Choroid plexus epithelial cell (primary cell): ENCODE results near the gene MGLL.
A peak's percentile ranks its signal among the peaks of the same experiment; 100 is the strongest.

Experiments used
- DNase-seq: peaks from one replicate; pipeline ENCODE4 v3.0.0-alpha.2; 2010; ENCODE audit warnings: low read depth
- H3K4me3 ChIP-seq: 2 replicates; pipeline ENCODE4 v1.5.1; 2011; ENCODE audit warnings: low read depth, mild to moderate bottlenecking, control low read depth, low read length, moderate library complexity
- TF ChIP-seq, protein P1 (sequence below): conservative IDR thresholded peaks from 2 replicates; pipeline ENCODE4 v1.5.1; 2011; ENCODE audit warnings: low read depth, mild to moderate bottlenecking, control low read depth, inconsistent platforms, low read length, moderate library complexity

The MGLL gene

DNA sequence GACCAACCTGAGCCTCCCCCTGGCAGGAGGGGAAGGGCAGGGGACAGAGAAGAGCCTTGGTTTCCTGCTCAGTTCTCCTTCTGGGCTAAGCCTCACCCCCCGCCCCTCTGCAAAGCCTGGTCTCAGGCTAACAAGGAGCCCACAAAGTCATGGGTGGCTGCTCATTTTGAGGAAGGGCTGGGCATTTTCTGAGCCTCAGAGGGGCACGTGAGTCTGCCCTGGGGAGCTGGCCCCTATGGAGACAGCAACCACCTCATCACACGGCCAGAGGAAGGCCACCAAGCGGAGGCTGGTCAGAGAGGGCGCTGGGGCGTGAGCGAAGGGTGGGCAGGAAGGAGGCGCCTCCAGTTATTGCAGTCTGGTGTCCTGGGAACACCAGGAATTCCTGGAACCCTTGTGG, 130.8 kb downstream of the MGLL start:
- H3K4me3 ChIP-seq, result no peak overlapping the region
- TF ChIP-seq, protein P1, sequence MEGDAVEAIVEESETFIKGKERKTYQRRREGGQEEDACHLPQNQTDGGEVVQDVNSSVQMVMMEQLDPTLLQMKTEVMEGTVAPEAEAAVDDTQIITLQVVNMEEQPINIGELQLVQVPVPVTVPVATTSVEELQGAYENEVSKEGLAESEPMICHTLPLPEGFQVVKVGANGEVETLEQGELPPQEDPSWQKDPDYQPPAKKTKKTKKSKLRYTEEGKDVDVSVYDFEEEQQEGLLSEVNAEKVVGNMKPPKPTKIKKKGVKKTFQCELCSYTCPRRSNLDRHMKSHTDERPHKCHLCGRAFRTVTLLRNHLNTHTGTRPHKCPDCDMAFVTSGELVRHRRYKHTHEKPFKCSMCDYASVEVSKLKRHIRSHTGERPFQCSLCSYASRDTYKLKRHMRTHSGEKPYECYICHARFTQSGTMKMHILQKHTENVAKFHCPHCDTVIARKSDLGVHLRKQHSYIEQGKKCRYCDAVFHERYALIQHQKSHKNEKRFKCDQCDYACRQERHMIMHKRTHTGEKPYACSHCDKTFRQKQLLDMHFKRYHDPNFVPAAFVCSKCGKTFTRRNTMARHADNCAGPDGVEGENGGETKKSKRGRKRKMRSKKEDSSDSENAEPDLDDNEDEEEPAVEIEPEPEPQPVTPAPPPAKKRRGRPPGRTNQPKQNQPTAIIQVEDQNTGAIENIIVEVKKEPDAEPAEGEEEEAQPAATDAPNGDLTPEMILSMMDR, result no peak
- no peak for DNase-seq

GRCh38 chr3:127690823-127691452, 131.4 kb downstream of the MGLL start:
- H3K4me3 ChIP-seq, result no peak overlapping the region
- TF ChIP-seq, protein P1, result peak; percentile 92
- DNase-seq, result peak; percentile 79

DNA sequence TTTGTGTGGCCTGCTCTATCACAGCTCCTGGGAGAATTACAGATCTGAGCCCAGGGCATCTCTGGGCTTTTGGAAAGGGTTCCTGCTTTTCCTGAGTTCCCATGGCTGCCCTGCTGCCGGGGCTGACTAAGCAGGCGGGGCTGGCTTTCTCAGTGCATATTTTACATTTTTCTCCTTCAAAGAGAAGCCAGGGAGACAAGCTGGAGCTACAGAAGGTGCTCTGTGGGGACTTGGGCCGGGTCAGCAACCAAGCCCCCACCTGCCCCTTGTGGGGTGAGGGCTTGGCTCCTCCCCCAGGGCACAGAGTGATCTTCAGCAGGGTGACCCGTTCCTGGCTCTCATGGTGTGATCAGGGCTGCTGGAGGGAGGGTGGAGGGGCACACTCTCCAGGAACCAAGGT, 132.2 kb downstream of the MGLL start:
- H3K4me3 ChIP-seq, result no peak overlapping the region
- peak; percentile 71 for DNase-seq
- TF ChIP-seq, protein P1, result no peak

DNA sequence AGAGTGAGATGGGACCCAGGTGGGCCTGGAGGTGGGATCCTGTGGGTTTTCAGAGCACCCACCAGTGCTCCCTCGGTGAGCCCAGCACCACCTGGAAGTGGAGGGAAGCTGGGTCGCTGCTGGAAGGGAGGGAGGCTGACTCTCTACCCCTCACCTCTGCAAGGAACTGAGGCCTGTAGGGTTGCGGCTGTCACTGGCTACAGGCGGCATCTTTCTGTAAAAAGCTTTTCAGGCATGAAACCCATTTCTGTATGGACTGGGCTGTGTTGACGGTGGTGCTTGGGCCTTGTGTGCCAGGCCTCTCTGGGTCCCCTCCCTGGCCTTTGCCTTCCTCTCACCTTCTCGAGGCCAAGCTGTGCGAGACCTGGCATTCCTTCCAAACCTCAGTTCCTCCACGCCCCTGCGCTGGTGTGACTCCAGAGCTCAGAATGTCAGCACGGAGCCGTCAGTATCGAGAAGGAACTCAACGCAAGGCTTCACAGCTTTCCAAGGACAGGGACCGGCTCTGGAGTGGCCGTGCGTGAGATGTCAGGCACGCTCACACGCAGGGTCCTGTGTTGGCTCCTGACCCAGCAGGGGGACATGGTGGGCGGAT, 133.0 kb downstream of the MGLL start:
- H3K4me3 ChIP-seq, result no peak overlapping the region
- TF ChIP-seq, protein P1, result no peak
- no peak for DNase-seq

GRCh38 chr3:127688416-127689265, 133.7 kb downstream of the MGLL start:
- TF ChIP-seq, protein P1, result no peak
- DNase-seq, result peak; percentile 39
- H3K4me3 ChIP-seq, result no peak overlapping the region

- TF ChIP-seq, protein P1, result no peak
- no peak for DNase-seq
- no peak overlapping the region for H3K4me3 ChIP-seq
Measured at GRCh38 chr3:127688022-127688415, 134.3 kb downstream of the MGLL start.
